ENCODE measurements around the gene KHDC1L.
"Not testable (repeated sequence)": the region's sequence is repeated elsewhere in the genome, so short reads cannot be mapped to it uniquely, and the experiment has no call there.

Gene KHDC1L

GRCh38 chr6:73204252-73204651 lies 21.0 kb downstream of the KHDC1L start:
- no peak for DNase-seq (ENCODE audit: low read depth)

- DNase-seq (ENCODE audit: low read depth): no peak
These were observed 22.2 kb downstream of the KHDC1L start for GRCh38 chr6:73203098-73203497.

- DNase-seq (ENCODE audit: low read depth): no peak
These were observed 24.6 kb downstream of the KHDC1L start for GRCh38 chr6:73200735-73201134.

- DNase-seq (ENCODE audit: low read depth): no peak
These were observed 25.0 kb downstream of the KHDC1L start for GRCh38 chr6:73200247-73200646.

- no peak for DNase-seq (ENCODE audit: low read depth)
These were observed 30.6 kb downstream of the KHDC1L start for GRCh38 chr6:73194744-73195143.

- DNase-seq (ENCODE audit: low read depth): not testable (repeated sequence)
These were observed 32.0 kb downstream of the KHDC1L start for GRCh38 chr6:73193302-73193701.

GRCh38 chr6:73182021-73182607 lies 43.2 kb downstream of the KHDC1L start:
- DNase-seq (ENCODE audit: low read depth): no peak

- no peak for DNase-seq (ENCODE audit: low read depth)
These were observed 44.3 kb downstream of the KHDC1L start for GRCh38 chr6:73180763-73181619.

- no peak for DNase-seq (ENCODE audit: low read depth)
These were observed 45.1 kb downstream of the KHDC1L start for GRCh38 chr6:73180076-73180738.

GRCh38 chr6:73177221-73177944 lies 47.9 kb downstream of the KHDC1L start:
- no peak for DNase-seq (ENCODE audit: low read depth)

- no peak for DNase-seq (ENCODE audit: low read depth)
These were observed 49.2 kb downstream of the KHDC1L start for GRCh38 chr6:73176057-73176456.

- DNase-seq (ENCODE audit: low read depth): no peak
These were observed 50.6 kb downstream of the KHDC1L start for GRCh38 chr6:73174646-73175045.
